Islet precursor cell (in vitro differentiated cells): ENCODE data around the gene SNX19.
A peak's percentile ranks its signal among the peaks of the same experiment; 100 is the strongest.

Source experiments
- DNase-seq: peaks from one replicate; pipeline ENCODE4 v3.0.0-alpha.2; 2018

Gene SNX19

DNA sequence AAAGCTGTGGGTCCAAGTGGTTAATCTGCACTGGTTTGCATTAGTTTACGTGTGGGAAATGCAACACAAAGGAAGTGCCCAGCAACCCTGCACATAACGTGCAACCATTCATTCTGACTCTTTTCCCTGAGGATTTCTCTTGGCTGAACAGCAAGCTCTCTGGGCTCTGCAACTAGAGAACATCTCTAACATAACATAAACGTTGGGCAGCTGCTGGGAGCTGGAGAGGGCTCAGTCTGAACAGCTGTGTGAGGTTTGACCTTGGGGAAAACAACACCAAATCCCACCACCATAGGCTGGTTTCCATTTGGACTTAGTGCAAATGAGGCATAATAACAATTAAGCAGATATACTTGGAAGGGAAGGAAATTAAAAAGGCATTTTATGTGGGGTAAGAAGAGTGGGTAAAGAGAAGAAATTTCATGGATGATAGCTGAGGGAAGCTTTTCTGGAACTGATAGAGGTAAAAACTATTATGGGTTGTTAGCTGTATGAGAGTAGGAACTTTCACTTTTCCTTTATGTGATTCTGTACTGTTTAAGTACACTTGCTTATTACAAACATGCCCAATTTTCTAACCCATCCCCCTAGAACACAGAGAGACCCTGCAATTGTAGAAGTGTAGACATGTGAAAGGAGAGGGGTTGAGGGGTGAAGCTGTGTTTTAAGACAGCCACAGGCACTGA is 76.2 kb downstream of the SNX19 start:
- no peak for DNase-seq

GRCh38 chr11:130837194-130837593 is 79.1 kb downstream of the SNX19 start:
- no peak for DNase-seq

GRCh38 chr11:130834886-130835285 is 81.4 kb downstream of the SNX19 start:
- no peak for DNase-seq

DNA sequence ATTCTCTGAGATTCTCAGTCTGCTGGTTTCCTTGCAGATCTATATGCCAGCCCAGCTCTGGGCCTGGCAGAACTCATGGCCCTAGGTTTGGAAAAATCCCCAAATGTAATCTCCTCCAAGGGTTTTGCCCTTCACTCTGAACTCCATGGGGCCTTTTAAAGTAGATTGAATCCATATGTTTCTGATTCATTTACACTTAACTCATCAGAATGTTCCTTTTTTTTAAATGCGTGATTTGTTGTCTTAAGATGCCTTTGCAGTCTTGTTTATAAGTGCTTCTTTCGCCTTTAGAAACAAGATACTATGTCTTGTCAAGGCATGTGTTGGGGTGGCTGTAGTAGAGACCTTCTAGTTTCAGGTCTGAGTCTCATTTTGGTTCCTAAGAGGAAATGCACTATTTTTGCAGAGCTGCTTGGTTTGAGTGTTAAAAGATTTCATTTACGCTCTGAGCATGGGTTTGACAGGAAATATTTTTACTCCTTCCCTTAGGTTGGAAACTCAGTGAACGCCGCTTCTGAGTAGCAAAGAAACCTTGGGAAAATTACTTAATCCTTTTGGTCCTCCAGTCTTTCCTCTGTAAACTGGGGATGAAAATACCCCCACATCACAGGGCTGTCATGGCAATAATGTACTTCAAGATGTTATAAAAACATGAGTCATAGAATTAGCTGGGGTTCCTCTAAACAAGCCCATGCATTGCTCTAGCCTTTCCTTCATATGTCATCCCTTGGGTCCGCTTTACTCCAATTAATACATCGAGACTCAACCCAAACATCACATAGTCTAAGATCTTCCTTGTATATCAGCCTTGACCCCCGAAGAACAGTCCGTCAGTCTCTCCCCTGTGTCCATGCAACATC is 83.5 kb downstream of the SNX19 start:
- no peak for DNase-seq

- DNase-seq, result no peak
These were observed 84.3 kb downstream of the SNX19 start for GRCh38 chr11:130831976-130832375.

DNA sequence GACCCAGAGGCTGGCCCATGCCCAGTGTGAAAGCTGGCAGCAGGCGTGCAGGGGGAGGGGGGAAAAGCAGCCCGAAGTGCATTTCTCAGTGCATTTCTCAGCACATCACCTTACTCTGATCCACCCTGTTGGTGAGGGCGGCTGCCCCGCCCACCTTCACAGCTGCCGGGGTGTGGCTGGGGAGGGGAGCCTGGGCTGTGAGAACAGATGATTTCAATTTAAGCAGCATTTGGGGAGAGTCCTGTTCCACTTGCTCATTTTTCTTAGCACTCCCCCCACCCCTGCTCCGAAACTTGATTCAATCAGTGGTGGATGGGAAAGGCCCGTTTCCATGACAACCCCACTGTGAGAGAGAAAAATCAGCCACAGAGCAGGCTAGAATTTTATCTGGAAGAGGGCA is 84.8 kb downstream of the SNX19 start:
- DNase-seq, result no peak

GRCh38 chr11:130830566-130830965 is 85.7 kb downstream of the SNX19 start:
- no peak for DNase-seq

GRCh38 chr11:130829920-130830511 is 86.3 kb downstream of the SNX19 start:
- no peak for DNase-seq

DNA sequence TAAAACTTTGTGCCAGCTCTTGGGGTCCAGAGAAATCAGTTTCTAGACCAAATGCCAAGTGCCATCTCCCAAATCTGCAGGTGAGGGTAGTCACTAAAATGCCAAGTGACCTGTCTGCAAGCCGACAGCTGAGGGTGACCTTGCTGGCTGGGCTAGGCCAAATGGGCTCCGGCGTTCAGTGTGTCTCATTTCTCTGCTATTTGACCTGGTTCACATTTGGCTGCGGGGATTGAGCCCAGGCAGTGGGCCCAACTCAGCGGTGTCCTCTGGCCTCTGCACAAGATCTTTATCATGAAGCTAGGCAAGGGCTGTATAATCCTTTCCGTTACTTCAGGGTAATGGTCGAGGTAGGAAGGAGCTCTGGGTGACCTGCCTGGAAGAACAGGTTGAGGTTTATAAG is 87.5 kb downstream of the SNX19 start:
- DNase-seq, result no peak

DNA sequence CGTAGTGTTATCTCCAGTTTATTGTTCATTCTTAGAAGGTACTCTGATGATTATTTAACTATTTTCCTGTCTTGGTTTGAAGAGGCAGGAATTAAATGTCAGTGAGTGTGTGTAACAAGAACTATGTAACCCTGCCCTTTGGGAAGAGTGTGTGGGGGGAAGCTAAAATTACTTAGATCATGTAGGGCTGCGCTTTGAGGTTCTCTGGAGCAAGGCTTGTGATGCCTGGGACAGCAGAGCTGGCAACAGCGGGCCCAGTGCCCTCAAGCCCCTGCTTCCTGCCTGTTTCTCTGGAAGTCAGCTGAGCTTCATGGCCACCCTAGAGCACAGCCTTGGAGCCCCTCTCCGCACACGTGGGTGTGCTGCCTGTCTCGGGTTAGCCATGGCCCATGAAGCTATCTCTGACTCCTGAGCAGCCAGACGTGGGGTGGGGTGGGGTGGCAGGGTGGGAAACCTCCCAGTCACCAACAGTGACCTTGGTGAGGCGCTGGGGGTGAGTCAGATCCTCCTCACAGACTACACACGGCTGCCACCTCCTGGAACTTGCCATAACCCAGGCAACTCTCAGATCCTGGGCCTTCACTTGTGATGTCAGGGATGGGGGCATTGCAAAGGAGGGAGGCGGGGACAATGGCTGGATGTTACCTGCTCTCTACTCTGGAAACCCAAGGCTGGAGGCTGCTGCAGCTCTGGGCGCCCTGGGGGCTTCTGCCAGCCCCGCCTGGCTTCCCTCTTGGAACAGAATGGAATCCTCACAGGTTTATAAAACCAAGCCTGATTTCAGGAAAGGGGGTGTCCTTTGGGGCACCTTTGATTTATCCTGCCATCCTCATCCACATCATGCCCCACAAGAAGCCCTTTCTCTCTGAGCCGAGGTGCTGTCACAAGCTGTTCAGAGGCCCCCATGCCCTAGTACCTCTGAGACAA is 88.6 kb downstream of the SNX19 start:
- DNase-seq, result peak; percentile 94

- DNase-seq, result no peak
These were observed 89.7 kb downstream of the SNX19 start for GRCh38 chr11:130826572-130826971.

GRCh38 chr11:130825983-130826382 is 90.3 kb downstream of the SNX19 start:
- no peak for DNase-seq

DNA sequence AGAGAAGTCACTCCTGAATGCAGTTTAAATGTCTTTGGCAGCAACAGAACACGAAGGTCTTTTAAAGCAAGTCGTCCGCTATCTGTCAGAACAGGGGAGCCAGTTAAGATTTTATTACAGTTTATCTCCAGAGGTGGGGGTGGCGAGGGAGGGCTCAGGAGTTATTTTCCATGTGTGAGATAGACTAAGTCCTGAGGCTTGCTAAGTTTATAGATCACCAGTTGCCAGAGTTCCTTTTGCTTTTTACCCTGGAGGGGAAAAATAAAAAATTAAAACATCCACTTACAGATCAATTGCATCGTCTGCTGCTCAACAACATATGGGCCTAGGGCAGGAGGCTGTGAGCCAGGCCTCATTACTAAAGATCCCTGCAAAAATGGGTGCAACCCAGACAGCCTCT is 90.7 kb downstream of the SNX19 start:
- no peak for DNase-seq
